Kidney glomerular epithelial cell (primary cell): Measurements from ENCODE around the gene STXBP5.

Experiments used
- DNase-seq: peaks from one replicate; lab custom pipeline; 2025; lab: John Stamatoyannopoulos, UW

STXBP5 gene

GRCh38 chr6:147438758-147439528 lies 234.7 kb downstream of the STXBP5 start:
- DNase-seq = no peak
